Stimulated activated CD8-positive, alpha-beta memory T cell treated with anti-CD3 and anti-CD28 coated beads, Interleukin-7, amount 100 ng/mL, for 24 hours (primary cell): ENCODE data around the gene SNAPIN.

Experiments used
- DNase-seq: peaks from one replicate; pipeline ENCODE4 v3.0.0-alpha.2; 2020; ENCODE audit warnings: low read depth

The SNAPIN gene

GRCh38 chr1:153678519-153679336 is 20.2 kb downstream of the SNAPIN start, which contains the start of gene NPR1:
Gene NPR1, plus strand, starts transcription at chr1:153678688. Its CDS starts 421 bp downstream, at chr1:153679109.
- no peak for DNase-seq

DNA sequence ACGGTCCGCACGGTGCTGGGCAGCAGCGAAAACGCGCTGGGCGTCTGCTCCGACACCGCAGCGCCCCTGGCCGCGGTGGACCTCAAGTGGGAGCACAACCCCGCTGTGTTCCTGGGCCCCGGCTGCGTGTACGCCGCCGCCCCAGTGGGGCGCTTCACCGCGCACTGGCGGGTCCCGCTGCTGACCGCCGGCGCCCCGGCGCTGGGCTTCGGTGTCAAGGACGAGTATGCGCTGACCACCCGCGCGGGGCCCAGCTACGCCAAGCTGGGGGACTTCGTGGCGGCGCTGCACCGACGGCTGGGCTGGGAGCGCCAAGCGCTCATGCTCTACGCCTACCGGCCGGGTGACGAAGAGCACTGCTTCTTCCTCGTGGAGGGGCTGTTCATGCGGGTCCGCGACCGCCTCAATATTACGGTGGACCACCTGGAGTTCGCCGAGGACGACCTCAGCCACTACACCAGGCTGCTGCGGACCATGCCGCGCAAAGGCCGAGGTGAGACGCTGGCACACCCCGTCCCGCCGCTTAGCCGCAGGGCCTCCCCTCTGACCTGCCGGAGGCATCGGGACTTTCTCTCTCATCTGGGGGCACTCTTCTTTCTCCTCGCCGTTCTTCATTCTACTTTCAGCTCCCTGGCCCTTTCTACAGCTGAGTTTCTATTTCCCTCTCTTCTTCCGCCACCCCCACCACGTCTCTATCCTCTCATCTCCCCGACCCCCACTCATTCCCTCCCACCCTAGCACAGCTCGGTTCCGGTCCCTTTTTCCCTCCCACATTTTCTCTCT is 21.0 kb downstream of the SNAPIN start:
- DNase-seq, result no peak

- DNase-seq, result no peak
These were observed 21.6 kb downstream of the SNAPIN start for GRCh38 chr1:153680120-153680403.

DNA sequence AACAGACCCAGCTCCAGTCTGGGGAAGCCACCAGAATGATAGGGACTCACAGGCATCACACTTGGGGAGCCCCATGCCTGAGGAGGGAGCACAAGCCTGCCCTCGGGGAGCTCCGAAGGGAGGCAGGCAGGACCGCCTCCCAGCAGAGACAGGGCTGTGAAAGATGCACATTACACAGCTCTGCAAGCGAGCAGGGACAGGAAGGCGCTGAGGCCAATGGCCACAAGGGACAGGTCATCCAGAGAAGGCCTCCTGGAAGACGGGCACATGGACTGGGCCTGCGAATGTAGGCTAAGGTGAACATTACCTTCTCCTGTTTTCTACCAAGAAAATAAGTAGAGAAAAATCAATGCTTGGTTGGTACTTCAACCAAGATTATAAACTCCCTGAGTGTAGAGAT is 24.2 kb downstream of the SNAPIN start:
- DNase-seq, result no peak

DNA sequence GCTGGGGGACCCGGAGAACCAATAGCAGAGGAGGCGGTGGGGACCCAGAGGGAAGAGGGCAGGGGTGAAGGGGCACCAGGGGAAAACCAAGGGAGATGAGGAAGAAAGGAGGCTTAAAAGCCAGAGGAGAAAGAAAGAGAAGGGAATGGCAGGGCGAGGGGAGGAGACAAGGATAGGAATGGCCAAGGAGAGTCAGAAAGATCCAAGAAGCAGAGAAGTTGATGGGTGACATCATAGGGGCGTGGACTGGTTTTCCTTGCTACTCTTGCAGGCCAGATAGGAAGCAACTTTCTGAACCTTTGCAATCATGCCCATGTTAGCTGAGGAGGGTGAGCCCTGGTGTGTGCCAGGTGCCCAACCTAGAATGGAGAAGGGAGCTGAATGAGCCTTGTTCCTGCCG is 25.4 kb downstream of the SNAPIN start:
- no peak for DNase-seq

GRCh38 chr1:153684892-153685291 is 26.4 kb downstream of the SNAPIN start:
- DNase-seq, result no peak

- DNase-seq, result no peak
These were observed 27.2 kb downstream of the SNAPIN start for GRCh38 chr1:153685544-153686340.

DNA sequence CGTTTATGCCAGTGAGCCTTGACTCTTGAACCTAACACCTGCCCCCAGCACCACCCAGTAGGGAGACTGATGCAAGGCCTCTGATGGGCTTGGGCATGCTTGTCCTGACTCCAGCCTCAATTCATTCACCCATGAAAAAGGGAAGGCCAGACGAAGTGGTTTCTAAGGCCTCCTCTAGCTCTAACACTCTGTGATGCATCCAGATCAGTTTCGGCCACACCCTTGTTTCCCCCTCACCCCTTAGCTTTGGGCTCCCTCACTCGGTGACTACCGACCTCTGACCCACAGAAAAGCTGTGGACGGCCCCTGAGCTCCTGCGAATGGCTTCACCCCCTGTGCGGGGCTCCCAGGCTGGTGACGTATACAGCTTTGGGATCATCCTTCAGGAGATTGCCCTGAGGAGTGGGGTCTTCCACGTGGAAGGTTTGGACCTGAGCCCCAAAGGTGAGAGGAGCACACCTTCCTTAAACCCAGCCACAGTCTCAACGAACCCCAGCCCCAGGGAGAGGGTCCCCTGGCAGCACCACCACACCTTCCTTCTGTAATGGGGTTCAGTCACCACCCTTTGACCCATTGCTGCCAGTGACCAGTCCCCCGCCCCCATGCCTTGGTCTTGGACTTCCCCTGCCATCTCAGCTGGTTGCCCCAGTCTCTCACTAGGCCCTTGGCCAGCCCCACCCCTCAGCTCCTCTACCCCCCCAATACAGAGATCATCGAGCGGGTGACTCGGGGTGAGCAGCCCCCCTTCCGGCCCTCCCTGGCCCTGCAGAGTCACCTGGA is 29.0 kb downstream of the SNAPIN start:
- no peak for DNase-seq

DNA sequence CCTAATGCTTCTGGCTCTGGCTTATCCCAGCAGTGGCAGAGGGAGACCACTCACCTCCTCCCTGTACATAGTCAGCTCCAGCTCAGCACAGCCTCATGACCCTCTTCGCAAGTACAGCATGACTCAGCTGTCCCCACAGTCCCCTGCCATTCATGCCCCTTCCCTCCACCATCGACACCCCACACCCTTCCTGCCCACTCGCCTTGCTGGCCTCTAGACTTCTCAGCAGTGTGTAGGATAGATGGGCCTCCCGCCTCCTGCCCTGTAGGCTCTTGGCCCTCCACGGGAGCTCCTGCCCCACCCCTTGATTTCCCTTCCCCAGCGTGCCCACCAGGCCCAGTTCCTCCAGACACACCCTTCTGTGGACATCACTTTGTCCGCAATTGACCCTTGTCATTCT is 29.8 kb downstream of the SNAPIN start:
- DNase-seq, result no peak

DNA sequence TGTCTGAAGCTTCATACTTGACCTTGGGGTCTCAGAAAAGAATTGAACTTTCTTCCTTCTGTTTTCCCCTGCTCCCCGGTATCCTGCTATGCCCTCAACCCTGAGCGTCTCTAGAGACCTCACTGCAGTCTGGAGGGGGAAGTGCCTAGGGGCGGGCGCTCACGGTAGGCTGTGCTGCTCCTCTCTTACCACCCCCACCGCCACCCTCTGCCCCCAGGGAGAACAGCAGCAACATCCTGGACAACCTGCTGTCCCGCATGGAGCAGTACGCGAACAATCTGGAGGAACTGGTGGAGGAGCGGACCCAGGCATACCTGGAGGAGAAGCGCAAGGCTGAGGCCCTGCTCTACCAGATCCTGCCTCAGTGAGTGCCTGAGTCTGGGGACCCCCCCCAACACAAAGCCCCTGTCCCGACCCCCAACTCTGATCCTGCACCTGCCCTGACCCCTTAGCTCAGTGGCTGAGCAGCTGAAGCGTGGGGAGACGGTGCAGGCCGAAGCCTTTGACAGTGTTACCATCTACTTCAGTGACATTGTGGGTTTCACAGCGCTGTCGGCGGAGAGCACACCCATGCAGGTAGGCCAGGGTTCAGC is 30.3 kb downstream of the SNAPIN start:
- no peak for DNase-seq

DNA sequence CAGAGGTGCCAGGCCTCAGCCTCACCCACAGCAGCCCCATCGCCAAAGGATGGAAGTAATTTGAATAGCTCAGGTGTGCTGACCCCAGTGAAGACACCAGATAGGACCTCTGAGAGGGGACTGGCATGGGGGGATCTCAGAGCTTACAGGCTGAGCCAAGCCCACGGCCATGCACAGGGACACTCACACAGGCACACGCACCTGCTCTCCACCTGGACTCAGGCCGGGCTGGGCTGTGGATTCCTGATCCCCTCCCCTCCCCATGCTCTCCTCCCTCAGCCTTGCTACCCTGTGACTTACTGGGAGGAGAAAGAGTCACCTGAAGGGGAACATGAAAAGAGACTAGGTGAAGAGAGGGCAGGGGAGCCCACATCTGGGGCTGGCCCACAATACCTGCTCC is 35.0 kb downstream of the SNAPIN start:
- no peak for DNase-seq

- no peak for DNase-seq
These were observed 38.2 kb downstream of the SNAPIN start for GRCh38 chr1:153696741-153697140.

DNA sequence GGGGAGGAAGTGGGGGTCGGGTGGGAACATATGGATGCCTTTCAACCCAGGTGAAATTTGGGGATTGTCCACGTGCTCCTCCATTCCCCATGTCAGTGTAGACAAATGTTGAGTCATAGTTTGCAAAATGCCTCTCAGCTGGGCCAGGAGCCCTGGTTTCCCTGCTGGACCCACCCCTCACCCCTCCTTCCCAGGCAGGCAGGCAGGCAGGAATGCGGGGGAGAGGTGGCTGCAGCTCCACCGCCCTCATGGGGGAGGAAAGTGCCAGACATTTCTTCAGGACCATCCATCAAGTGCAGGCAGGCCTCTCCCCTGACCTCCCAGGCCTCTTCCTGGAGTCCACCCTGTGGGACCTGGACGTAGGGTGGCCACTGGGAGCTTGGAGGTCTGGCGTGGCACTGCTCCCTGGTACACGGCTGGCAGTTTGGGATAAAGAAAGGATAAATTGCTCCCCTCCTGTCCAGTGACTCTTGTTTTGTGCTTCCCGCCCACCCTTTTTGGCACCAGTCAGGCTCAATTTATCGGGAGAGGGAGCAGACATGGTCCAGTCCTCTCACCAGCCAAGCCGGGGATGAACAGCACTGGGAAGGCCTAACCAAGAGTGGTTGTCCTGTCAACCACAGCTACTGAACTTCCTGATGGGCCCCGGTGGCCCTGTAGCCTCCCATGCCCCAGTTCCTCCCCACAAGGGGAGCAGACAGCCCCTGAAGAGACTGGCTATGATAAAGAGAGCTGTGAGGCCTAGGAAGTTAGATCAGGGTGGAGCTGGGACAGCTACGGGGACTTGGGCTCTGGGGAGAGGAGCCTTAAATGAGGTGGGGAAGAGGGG is 38.9 kb downstream of the SNAPIN start:
- no peak for DNase-seq

DNA sequence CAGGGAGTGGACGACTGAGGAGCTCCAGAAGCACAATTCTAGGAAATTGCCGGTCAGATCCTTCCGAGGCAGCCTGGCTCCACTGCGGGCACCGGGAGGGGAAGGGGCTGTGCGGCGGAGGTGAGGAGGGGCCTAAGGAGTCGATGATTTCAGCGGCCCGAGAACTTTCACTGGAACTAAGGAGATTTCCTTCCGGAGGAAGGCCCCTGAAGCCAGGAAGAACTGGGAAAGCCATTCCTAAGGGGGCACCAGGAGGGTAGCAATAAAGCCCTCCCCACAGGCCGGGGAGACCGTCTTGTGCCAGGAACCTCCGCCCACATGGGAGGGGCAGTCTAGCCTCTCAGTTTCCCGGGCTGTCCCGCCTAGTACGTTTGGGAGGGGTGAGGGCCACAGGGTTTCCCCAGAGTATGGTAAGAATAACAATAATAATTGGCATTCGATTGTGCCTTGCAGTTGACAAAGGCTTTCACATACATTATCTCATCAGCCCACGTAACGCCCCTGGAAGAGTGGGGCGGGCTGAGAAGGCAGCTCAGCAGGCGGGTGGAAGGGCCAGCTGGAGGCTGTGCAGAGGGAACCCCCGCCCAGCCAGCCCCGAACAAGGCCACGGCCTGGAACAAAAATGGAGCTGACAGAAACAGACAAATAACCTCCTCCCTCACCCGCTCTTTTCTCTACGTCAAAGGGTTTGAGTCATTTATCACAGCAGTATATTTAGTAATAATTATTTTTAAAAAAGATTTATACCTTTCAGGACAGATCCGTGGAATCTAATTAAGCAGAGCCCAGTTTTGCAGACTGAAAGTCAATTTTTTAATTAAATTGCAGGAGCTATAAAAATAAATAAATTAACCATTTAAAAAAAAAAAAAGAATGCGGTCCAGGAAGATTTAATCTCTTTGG is 39.8 kb downstream of the SNAPIN start:
- no peak for DNase-seq

- DNase-seq, result no peak
These were observed 40.6 kb downstream of the SNAPIN start for GRCh38 chr1:153698923-153699714.

- no peak for DNase-seq
These were observed 41.3 kb downstream of the SNAPIN start for GRCh38 chr1:153699768-153700167.

DNA sequence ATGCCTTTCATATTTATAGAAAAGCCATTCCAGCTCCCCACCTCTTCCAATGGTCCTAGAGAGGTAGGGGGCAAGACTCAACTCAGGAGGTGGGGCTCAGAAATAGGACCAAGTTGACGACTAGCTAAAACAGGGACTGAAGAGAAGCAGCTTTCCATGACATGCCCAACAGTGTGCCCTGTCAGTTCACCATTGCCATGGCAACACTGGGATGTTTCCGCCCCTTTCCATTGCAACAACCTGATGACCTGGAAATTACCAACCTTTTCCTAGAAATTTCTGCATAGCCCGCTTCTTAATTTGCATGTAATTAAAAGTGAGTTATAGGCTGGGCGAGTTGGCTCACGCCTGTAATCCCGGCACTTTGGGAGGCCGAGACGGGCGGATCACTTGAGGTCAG is 47.0 kb downstream of the SNAPIN start:
- DNase-seq, result no peak

DNA sequence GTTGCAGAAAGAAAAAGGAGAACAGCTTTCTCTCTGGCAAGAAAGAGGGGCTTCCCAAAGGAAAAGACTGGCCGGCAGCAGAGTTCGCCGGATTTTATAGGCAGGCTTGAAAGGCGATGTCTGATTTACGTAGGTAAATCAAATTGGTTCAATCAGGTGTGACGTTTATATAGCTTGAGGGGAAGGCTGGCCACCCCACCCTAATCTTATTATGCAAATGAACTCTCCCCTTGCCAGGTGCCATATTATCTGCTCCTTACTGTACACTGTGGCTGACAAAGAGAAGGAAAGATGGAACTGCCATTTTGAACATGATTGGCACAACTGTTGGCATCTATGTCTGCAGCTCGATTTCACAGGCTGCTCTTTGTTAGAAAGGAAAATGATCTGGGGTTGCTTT is 52.5 kb downstream of the SNAPIN start:
- no peak for DNase-seq
